ENCODE results near the gene PTPRG. TPM values are rescaled to one million over a fixed set of nuclear protein-coding genes. Genes with fewer than 3 reads are reported as not detected.

PTPRG gene
- total RNA-seq, 1 experiment from 2014 or later, result 69.3 TPM

- no peaks in the 10 kb centered on the region; a peak in 1 of 7 replicates for H3K36me3 Mint-ChIP-seq (ENCODE audit: insufficient read depth in 1 of 3, low read depth in 3 of 3)
- no peaks in the 10 kb centered on the region for H3K9me3 ChIP-seq (ENCODE audit: control insufficient read depth, low read depth, low read length)
- H3K27ac ChIP-seq (ENCODE audit: insufficient read length, low read depth, low read length), result no peak overlapping the region
- H3K4me2 ChIP-seq (ENCODE audit: insufficient read depth, insufficient read length, low read length), result no peak overlapping the region
- no peak overlapping the region for H2AFZ ChIP-seq (ENCODE audit: low read length)
- peaks cover 21% of the 10 kb centered on the region for H3K4me1 ChIP-seq (ENCODE audit: insufficient read depth, low read length)
- H3T11ph ChIP-seq (ENCODE audit: low read length), result no peak overlapping the region
- H3K56ac ChIP-seq (ENCODE audit: insufficient read length, low read depth, low read length), result no peak overlapping the region
- no peaks in the 10 kb centered on the region for H4K20me1 ChIP-seq (ENCODE audit: control insufficient read depth, insufficient read depth, insufficient read length)
- H2BK12ac ChIP-seq (ENCODE audit: insufficient read length, low read depth, low read length), result no peak overlapping the region
- H3K27ac Mint-ChIP-seq, result peak overlapping the region in 2 of 3 experiments; percentile 2 to 68; a peak in 3 of 7 replicates
- H3K9ac ChIP-seq (ENCODE audit: extremely low read depth, insufficient read length, low read length), result no peak overlapping the region
- no peak overlapping the region for H2BK5ac ChIP-seq (ENCODE audit: insufficient read length, low read length)
- peaks cover 2% of the 10 kb centered on the region for H3K79me1 ChIP-seq (ENCODE audit: insufficient read depth, low read depth, low read length, poor library complexity, severe bottlenecking)
- no peak overlapping the region for H3K14ac ChIP-seq (ENCODE audit: insufficient read depth, low read length)
- no peak overlapping the region for H3K4ac ChIP-seq (ENCODE audit: low read depth, low read length)
- no peak overlapping the region for H2AK5ac ChIP-seq (ENCODE audit: insufficient read length, low read length)
- peaks cover 56 to 63% of the 10 kb centered on the region in 2 experiments for H3K4me1 Mint-ChIP-seq
- no peak overlapping the region for H2BK20ac ChIP-seq (ENCODE audit: low read depth, low read length, poor library complexity, severe bottlenecking)
- H4K91ac ChIP-seq (ENCODE audit: insufficient read length, low read depth, low read length), result no peak overlapping the region
- no peak for DNase-seq
- H3K23ac ChIP-seq (ENCODE audit: insufficient read length, low read depth, low read length), result no peak overlapping the region
- TF ChIP-seq CTCF (conservative IDR thresholded peaks at IDR 0.05), result no peak
- H3K79me2 ChIP-seq (ENCODE audit: insufficient read depth, low read length), result peaks cover 6% of the 10 kb centered on the region; the same call in 1 of the 2 replicates
- no peak overlapping the region for H2BK15ac ChIP-seq (ENCODE audit: low read depth, low read length)
- H3K9me3 Mint-ChIP-seq, result no peaks in the 10 kb centered on the region
- no peak overlapping the region for H4K8ac ChIP-seq (replicated peaks; ENCODE audit: insufficient read length, low read depth, low read length)
- H3K4me3 Mint-ChIP-seq, result no peak overlapping the region
- no peak overlapping the region for H3K18ac ChIP-seq (ENCODE audit: insufficient read length, low read depth, low read length)
- H3K27me3 ChIP-seq (ENCODE audit: insufficient read depth, low read length), result no peaks in the 10 kb centered on the region
- H4K5ac ChIP-seq (ENCODE audit: insufficient read length, low read depth, low read length), result no peak overlapping the region
- no peaks in the 10 kb centered on the region for H3K27me3 Mint-ChIP-seq (ENCODE audit: low read depth)
- no peak overlapping the region for H2BK120ac ChIP-seq (ENCODE audit: low read depth, low read length, poor library complexity, severe bottlenecking)
- no CpG with 5 or more reads among the region's 3 CpGs for WGBS (ENCODE audit: extremely low coverage, insufficient read length, low lambda C conversion rate)
- H3K23me2 ChIP-seq (ENCODE audit: insufficient read length, low read depth, low read length, poor library complexity, severe bottlenecking), result no peaks in the 10 kb centered on the region
Observed at GRCh38 chr3:61928039-61928438, 366.7 kb downstream of the PTPRG start.
